Measurements from ENCODE around the gene GPR26. TPM values are rescaled to one million over a fixed set of nuclear protein-coding genes. Genes with fewer than 3 reads are reported as not detected.

GPR26 gene
- total and polyA plus RNA-seq, 11 donors, result not detected

DNA sequence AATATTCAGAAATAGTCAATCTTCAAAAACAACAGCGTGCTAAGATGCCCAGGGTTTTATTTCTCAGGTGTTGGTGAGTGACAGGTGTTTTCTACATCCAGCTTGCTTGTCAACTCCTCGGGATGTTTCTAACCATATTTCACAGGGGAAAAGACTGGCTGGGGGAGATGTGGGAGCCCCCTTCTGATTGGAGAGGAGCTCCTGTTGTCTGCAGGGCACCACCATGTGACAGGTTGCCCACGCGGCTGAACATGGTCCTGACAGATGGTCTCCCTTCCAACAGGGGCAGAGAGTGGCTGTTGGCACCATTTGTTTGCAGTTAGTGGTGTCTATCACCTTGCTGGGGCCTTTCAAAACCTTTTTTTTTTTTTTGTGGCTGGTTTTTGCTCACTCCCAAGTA, 16.5 kb upstream of the GPR26 start:
- DNase-seq (no peak), ATAC-seq (no peak)
- peaks cover 0 to 28% (median 2%) of the 10 kb centered on the region in 9 donors for H3K27me3 ChIP-seq
- H3K27ac ChIP-seq, result no peak overlapping the region
- no peak overlapping the region for H3K4me3 ChIP-seq
- WGBS, 4 donors, result 57 to 71% (median 66%) methylated on average over 4 of the region's 4 CpGs
- TF ChIP-seq POLR2A (IDR thresholded peaks at IDR 0.05), result no peak
- TF ChIP-seq, protein P1, sequence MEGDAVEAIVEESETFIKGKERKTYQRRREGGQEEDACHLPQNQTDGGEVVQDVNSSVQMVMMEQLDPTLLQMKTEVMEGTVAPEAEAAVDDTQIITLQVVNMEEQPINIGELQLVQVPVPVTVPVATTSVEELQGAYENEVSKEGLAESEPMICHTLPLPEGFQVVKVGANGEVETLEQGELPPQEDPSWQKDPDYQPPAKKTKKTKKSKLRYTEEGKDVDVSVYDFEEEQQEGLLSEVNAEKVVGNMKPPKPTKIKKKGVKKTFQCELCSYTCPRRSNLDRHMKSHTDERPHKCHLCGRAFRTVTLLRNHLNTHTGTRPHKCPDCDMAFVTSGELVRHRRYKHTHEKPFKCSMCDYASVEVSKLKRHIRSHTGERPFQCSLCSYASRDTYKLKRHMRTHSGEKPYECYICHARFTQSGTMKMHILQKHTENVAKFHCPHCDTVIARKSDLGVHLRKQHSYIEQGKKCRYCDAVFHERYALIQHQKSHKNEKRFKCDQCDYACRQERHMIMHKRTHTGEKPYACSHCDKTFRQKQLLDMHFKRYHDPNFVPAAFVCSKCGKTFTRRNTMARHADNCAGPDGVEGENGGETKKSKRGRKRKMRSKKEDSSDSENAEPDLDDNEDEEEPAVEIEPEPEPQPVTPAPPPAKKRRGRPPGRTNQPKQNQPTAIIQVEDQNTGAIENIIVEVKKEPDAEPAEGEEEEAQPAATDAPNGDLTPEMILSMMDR (IDR thresholded peaks at IDR 0.05), result no peak
- H3K36me3 ChIP-seq, result no peaks in the 10 kb centered on the region
- no peaks in the 10 kb centered on the region for H3K4me1 ChIP-seq
- peaks cover 0 to 8% (median 0%) of the 10 kb centered on the region in 12 donors for H3K9me3 ChIP-seq
- intact Hi-C loops (cut with DNase I), result no loop called here

GRCh38 chr10:123651421-123652047, 14.6 kb upstream of the GPR26 start:
- no peaks in the 10 kb centered on the region for H3K36me3 ChIP-seq
- ATAC-seq (no peak), DNase-seq (no peak)

DNA sequence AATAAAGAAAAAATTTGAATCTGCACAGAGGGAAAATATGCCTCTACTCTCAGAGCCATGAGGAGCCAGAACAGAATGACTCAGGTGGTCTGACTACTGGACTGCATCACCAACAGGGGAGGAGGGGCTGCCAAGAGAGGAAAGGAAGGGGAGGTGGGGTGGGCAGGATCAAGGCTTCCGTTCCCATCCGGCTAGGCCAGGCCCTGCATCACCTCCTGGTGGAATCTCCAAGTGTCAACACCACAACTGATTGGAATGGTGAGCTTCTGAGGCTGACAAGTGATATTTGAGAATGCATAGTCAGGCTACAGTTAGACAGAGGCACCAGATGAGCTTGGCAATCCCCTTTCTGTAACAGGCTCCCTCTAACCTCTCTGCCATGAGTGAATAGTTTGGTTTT, 10.4 kb upstream of the GPR26 start:
- H3K27ac ChIP-seq, result no peak overlapping the region
- no peak for ATAC-seq
- TF ChIP-seq, protein P1 (IDR thresholded peaks at IDR 0.05), result no peak
- no peak for TF ChIP-seq POLR2A (IDR thresholded peaks at IDR 0.05)
- intact Hi-C loops (cut with DNase I), result no loop called here
- no peak overlapping the region for H3K4me3 ChIP-seq
- peaks cover 0 to 8% (median 0%) of the 10 kb centered on the region in 12 donors for H3K9me3 ChIP-seq
- H3K4me1 ChIP-seq, result no peaks in the 10 kb centered on the region
- H3K36me3 ChIP-seq, result no peaks in the 10 kb centered on the region
- WGBS, 4 donors, result 0 to 8% (median 4%) methylated on average over 2 of the region's 2 CpGs
- H3K27me3 ChIP-seq, result peaks cover 0 to 8% (median 0%) of the 10 kb centered on the region in 9 donors
- DNase-seq, result no peak

More at GRCh38 chr10:123651421-123652047, 14.6 kb upstream of the GPR26 start:
- no peak overlapping the region for H3K27ac ChIP-seq
- TF ChIP-seq POLR2A (IDR thresholded peaks at IDR 0.05), result no peak
- TF ChIP-seq, protein P1 (IDR thresholded peaks at IDR 0.05), result no peak
- H3K4me3 ChIP-seq, result no peak overlapping the region
- H3K4me1 ChIP-seq, result no peaks in the 10 kb centered on the region
- WGBS, 4 donors, result 64 to 79% (median 73%) methylated on average over 5 to 6 of the region's 6 CpGs
- intact Hi-C loops (cut with DNase I), result no loop called here
- peaks cover 0 to 8% (median 0%) of the 10 kb centered on the region in 12 donors for H3K9me3 ChIP-seq
- H3K27me3 ChIP-seq, result peaks cover 0 to 10% (median 0%) of the 10 kb centered on the region in 9 donors

- WGBS, 4 donors, result 21 to 25% (median 23%) methylated on average over 3 of the region's 3 CpGs
- Histone ChIP-seq H3K36me3 (no peaks in the 10 kb centered on the region), H3K27ac (no peak overlapping the region), H3K27me3 (peaks cover 9 to 48% (median 25%) of the 10 kb centered on the region in 9 donors), H3K4me1 (no peaks in the 10 kb centered on the region), H3K9me3 (peaks cover 0 to 10% (median 0%) of the 10 kb centered on the region in 12 donors), H3K4me3 (no peak overlapping the region)
- DNase-seq (no peak), ATAC-seq (no peak)
- intact Hi-C loops (cut with DNase I), result no loop called here
- TF ChIP-seq, protein P1 (IDR thresholded peaks at IDR 0.05), result no peak
- no peak for TF ChIP-seq POLR2A (IDR thresholded peaks at IDR 0.05)
Observed at GRCh38 chr10:123663522-123663921, 2.6 kb upstream of the GPR26 start.
